Ascending aorta (tissue), 2 donors: ENCODE measurements around the gene EDN1. TPM values are rescaled to one million over a fixed set of nuclear protein-coding genes. Genes with fewer than 3 reads are reported as not detected.

ENCODE experiments used
- DNase-seq, 2 donors: peaks; one replicate each; pipeline ENCODE4 v3.0.0-alpha.2; 2019; ENCODE audit warnings: low spot score in 2 of 2
- H3K27ac ChIP-seq, 2 donors: fragments of 200-600 bp; sonication (generic); one replicate each; pipeline ENCODE4 v1.5.1; 2016 to 2017; ENCODE audit warnings: mild to moderate bottlenecking in 1 of 2
- H3K27me3 ChIP-seq: fragments of 200-600 bp; sonication (generic); one replicate; pipeline ENCODE4 v1.5.1; 2017
- H3K36me3 ChIP-seq, 2 donors: fragments of 200-600 bp; sonication (generic); one replicate each; pipeline ENCODE4 v1.5.1; 2016
- H3K4me1 ChIP-seq, 2 donors: fragments of 200-600 bp; sonication (generic); one replicate each; pipeline ENCODE4 v1.5.1; 2016 to 2017; ENCODE audit warnings: mild to moderate bottlenecking in 1 of 2
- H3K4me3 ChIP-seq, 2 donors: fragments of 200-600 bp; sonication (generic); one replicate each; pipeline ENCODE4 v1.5.1; 2016 to 2017; ENCODE audit warnings: mild to moderate bottlenecking in 1 of 2
- H3K9me3 ChIP-seq, 2 donors: fragments of 200-600 bp; sonication (generic); one replicate each; pipeline ENCODE4 v1.5.1; 2016
- CTCF ChIP-seq, 3 experiments: fragments of 200-600 bp in 2 of 3; fragments of 450-650 bp in 1 of 3; sonication (generic) in 2 of 3; IDR thresholded peaks; one replicate each; pipeline ENCODE4 v1.5.1; 2016 to 2019; ENCODE audit warnings: antibody characterized with exemption in 3 of 3, mild to moderate bottlenecking in 1 of 3, moderate library complexity in 1 of 3
- intact Hi-C: fragments of 100-400 bp; cut with DNase I; formaldehyde crosslinking; loops from one replicate; pipeline ENCODE4 v1.15.1; 2023
- total RNA-seq: library from RNA; depleted of rRNA; stranded (reverse); fragments of >200 nt; gene quantifications from one replicate; pipeline ENCODE4 v1.1.0, GENCODE V29; 2016

The EDN1 gene
- total RNA-seq, 1 donor from 2014 or later = 27.8 TPM

GRCh38 chr6:12288211-12288618, 1.9 kb upstream of the EDN1 start:
- H3K4me3 ChIP-seq = no peak overlapping the region
- intact Hi-C loops = loop anchor here (5.0 kb wide), 1 partner anchor 631 kb away; no protein-coding TSS in a partner anchor
- H3K4me1 ChIP-seq = peaks cover 4 to 12% of the 10 kb centered on the region in 2 donors
- no peak overlapping the region for H3K27ac ChIP-seq
- H3K36me3 ChIP-seq = no peaks in the 10 kb centered on the region
- H3K9me3 ChIP-seq = no peaks in the 10 kb centered on the region
- no peak for DNase-seq
- TF ChIP-seq CTCF (IDR thresholded peaks at IDR 0.05) = no peak
- H3K27me3 ChIP-seq = no peaks in the 10 kb centered on the region

- H3K4me1 ChIP-seq = peaks cover 4 to 16% of the 10 kb centered on the region in 2 donors
- intact Hi-C loops = loop anchor here (5.0 kb wide), 1 partner anchor 632 kb away; no protein-coding TSS in a partner anchor
- no peak for TF ChIP-seq CTCF (IDR thresholded peaks at IDR 0.05)
- H3K27ac ChIP-seq = peak overlapping the region in 1 of 2 donors; percentile 65
- no peaks in the 10 kb centered on the region for H3K36me3 ChIP-seq
- no peak for DNase-seq
- H3K9me3 ChIP-seq = no peaks in the 10 kb centered on the region
- H3K27me3 ChIP-seq = no peaks in the 10 kb centered on the region
- H3K4me3 ChIP-seq = no peak overlapping the region
These were observed 1.2 kb upstream of the EDN1 start for GRCh38 chr6:12288914-12289313.

GRCh38 chr6:12289365-12289919, 719 bp upstream of the EDN1 start:
- H3K4me3 ChIP-seq = peak overlapping the region; percentile 48 to 69
- peaks cover 4 to 18% of the 10 kb centered on the region in 2 donors for H3K4me1 ChIP-seq
- peak; percentile 69 to 79 (median 77) for TF ChIP-seq CTCF (IDR thresholded peaks at IDR 0.05)
- H3K36me3 ChIP-seq = no peaks in the 10 kb centered on the region
- no peaks in the 10 kb centered on the region for H3K27me3 ChIP-seq
- DNase-seq = peak in 1 of 2 donors; percentile 73
- intact Hi-C loops = loop anchor here (5.0 kb wide), 1 partner anchor 632 kb away; no protein-coding TSS in a partner anchor
- peak overlapping the region; percentile 19 to 65 for H3K27ac ChIP-seq
- no peaks in the 10 kb centered on the region for H3K9me3 ChIP-seq

GRCh38 chr6:12291071-12291838, 1.1 kb downstream of the EDN1 start:
- intact Hi-C loops = loop anchor here (5.0 to 10.0 kb wide), 5 partner anchors 94 to 704 kb away; partner anchors contain the start of gene HIVEP1
- DNase-seq = no peak
- Histone ChIP-seq H3K36me3 (no peaks in the 10 kb centered on the region), H3K4me1 (peaks cover 8 to 32% of the 10 kb centered on the region in 2 donors), H3K27me3 (no peaks in the 10 kb centered on the region), H3K9me3 (no peaks in the 10 kb centered on the region), H3K4me3 (peak overlapping the region; percentile 48 to 69), H3K27ac (peak overlapping the region; percentile 4 to 54)
- no peak for TF ChIP-seq CTCF (IDR thresholded peaks at IDR 0.05)

- no peak for DNase-seq
- Histone ChIP-seq H3K27me3 (no peaks in the 10 kb centered on the region), H3K27ac (peak overlapping the region; percentile 54 to 56), H3K9me3 (no peaks in the 10 kb centered on the region), H3K36me3 (no peaks in the 10 kb centered on the region), H3K4me3 (peak overlapping the region; percentile 48 to 69), H3K4me1 (peaks cover 8 to 36% of the 10 kb centered on the region in 2 donors)
- intact Hi-C loops = loop anchor here (1.0 to 10.0 kb wide), 6 partner anchors 93 to 705 kb away; partner anchors contain the start of gene HIVEP1
- TF ChIP-seq CTCF (IDR thresholded peaks at IDR 0.05) = peak; percentile 10 to 46 (median 15)
These were observed 1.9 kb downstream of the EDN1 start for GRCh38 chr6:12291839-12292604.
